Right lobe of liver (tissue), 6 donors: ENCODE data around the gene SYNE1. TPM values are rescaled to one million over a fixed set of nuclear protein-coding genes. Genes with fewer than 3 reads are reported as not detected.

Source experiments
- ATAC-seq, 4 donors: fragments of 200-7000 bp; cut with Tn5 transposase; one replicate each; pipeline ENCODE4 v1.9.1; 2020; ENCODE audit warnings: mild to moderate bottlenecking in 4 of 4, moderate library complexity in 4 of 4
- DNase-seq, 3 donors: peaks; one replicate each; pipeline ENCODE4 v3.0.0-alpha.2; 2020
- H3K27ac ChIP-seq, 3 donors: fragments of 200-600 bp; one replicate each; pipeline ENCODE4 v1.8.0; 2022
- H3K27me3 ChIP-seq, 2 donors: fragments of 200-600 bp; one replicate each; pipeline ENCODE4 v1.8.0; 2022
- H3K36me3 ChIP-seq, 4 donors: fragments of 200-600 bp; sonication (generic) in 1 of 4; one replicate each; pipeline versions ENCODE4 v1.5.1 to v1.8.0; 2017 to 2022; ENCODE audit warnings: control low read depth in 1 of 4
- H3K4me1 ChIP-seq, 4 donors: fragments of 200-600 bp; sonication (generic) in 1 of 4; one replicate each; pipeline versions ENCODE4 v1.5.1 to v1.8.0; 2017 to 2022; ENCODE audit warnings: control low read depth in 1 of 4
- H3K4me3 ChIP-seq, 3 donors: fragments of 200-600 bp; one replicate each; pipeline ENCODE4 v1.8.0; 2022
- H3K9me3 ChIP-seq, 4 donors: fragments of 200-600 bp; sonication (generic) in 1 of 4; one replicate each; pipeline versions ENCODE4 v1.5.1 to v1.8.0; 2017 to 2022; ENCODE audit warnings: control low read depth in 1 of 4
- CTCF ChIP-seq, 4 donors: fragments of 200-600 bp in 3 of 4; fragments of 450-650 bp in 1 of 4; IDR thresholded peaks; one replicate each; pipeline versions ENCODE4 v1.5.1 to v1.8.0; 2016 to 2022; ENCODE audit warnings: antibody characterized with exemption in 4 of 4, mild to moderate bottlenecking in 2 of 4
- POLR2A ChIP-seq: fragments of 450-650 bp; IDR thresholded peaks from one replicate; pipeline ENCODE4 v1.6.1; 2017; ENCODE audit warnings: antibody characterized with exemption, mild to moderate bottlenecking
- WGBS: methylation state at CpG from one replicate; pipeline ENCODE4 v1.1.6; 2018; ENCODE audit warnings: low coverage, low lambda C conversion rate; ENCODE audit not compliant: insufficient coverage; ENCODE audit errors: missing lambda C conversion rate; 5-methylcytosine and 5-hydroxymethylcytosine counted together
- intact Hi-C, 2 donors: fragments of 100-400 bp; cut with DNase I; formaldehyde crosslinking; loops; one replicate each; pipeline versions ENCODE4 v1.11.2 to v1.14.1; 2022
- total RNA-seq, 6 experiments: library from RNA; depleted of rRNA in 2 of 6; stranded (reverse); fragments of >200 nt in 2 of 6; fragmentation: NEBNext Ultra II Directional in 3 of 6; extraction: Animal tissue kit (Norgen Biotek cat#: 25700) in 3 of 6; gene quantifications; one replicate each; pipeline versions ENCODE4 v1.1.0 to v1.2.4, GENCODE V29; 2016 to 2023
- donor health status: DM: no; HTN: yes; CAD: no.
- donor health status: DM: no; HTN: no; CAD: no.
- donor health status: DM: no; HTN: no; CAD: no.
- donor health status: DM: no; HTN: yes; CAD: no.
- donor health status: DM: no; HTN: yes; CAD: no.

Gene SYNE1
- total RNA-seq, 6 experiments from 2014 or later, result 22.8 to 43.2 (median 25.0) TPM

- ATAC-seq, result no peak
- Histone ChIP-seq H3K9me3 (no peaks in the 10 kb centered on the region), H3K27ac (no peak overlapping the region), H3K4me3 (no peak overlapping the region), H3K36me3 (no peaks in the 10 kb centered on the region), H3K4me1 (no peaks in the 10 kb centered on the region), H3K27me3 (no peaks in the 10 kb centered on the region)
- intact Hi-C loops, result no loop called here
- 59% methylated on average over 4 of the region's 4 CpGs for WGBS
- DNase-seq, result no peak
- TF ChIP-seq POLR2A (no peak), CTCF (IDR thresholded peaks at IDR 0.05) (no peak)
Measured at GRCh38 chr6:152457949-152458624, 179.1 kb downstream of the SYNE1 start.

GRCh38 chr6:152454003-152454402 lies 183.2 kb downstream of the SYNE1 start:
- H3K4me1 ChIP-seq, result no peaks in the 10 kb centered on the region
- no peak for TF ChIP-seq CTCF (IDR thresholded peaks at IDR 0.05)
- TF ChIP-seq POLR2A, result no peak
- ATAC-seq (no peak), DNase-seq (no peak)
- WGBS, result 78% methylated on average over 2 of the region's 3 CpGs
- H3K36me3 ChIP-seq, result no peaks in the 10 kb centered on the region
- no peak overlapping the region for H3K27ac ChIP-seq
- no peak overlapping the region for H3K4me3 ChIP-seq
- intact Hi-C loops, result no loop called here
- no peaks in the 10 kb centered on the region for H3K27me3 ChIP-seq
- no peaks in the 10 kb centered on the region for H3K9me3 ChIP-seq

DNA sequence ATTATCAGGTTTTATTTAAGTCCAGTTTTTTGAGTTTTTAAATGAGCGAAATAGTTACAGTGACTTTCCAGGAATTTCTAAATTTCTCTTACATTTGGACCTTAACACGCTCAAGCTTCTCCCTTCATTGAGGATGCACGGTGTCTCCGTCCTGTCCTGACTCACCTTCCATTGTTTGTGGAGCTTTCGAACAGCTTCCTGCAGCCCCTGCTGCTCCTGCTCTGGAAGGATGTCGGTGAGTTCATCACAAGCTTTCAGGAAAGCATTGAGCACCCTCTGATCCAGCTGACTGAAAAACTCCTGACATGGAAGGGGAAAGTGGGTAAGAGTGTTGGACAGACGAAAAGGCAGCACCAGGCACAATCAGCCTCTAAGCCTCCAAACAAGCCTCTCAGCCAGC lies 183.7 kb downstream of the SYNE1 start:
- ATAC-seq, result no peak
- intact Hi-C loops, result no loop called here

GRCh38 chr6:152452639-152453038 lies 184.5 kb downstream of the SYNE1 start:
- H3K4me3 ChIP-seq, result no peak overlapping the region
- intact Hi-C loops, result no loop called here
- DNase-seq, result no peak
- no peaks in the 10 kb centered on the region for H3K27me3 ChIP-seq
- 88% methylated on average over 7 of the region's 7 CpGs for WGBS
- TF ChIP-seq CTCF (IDR thresholded peaks at IDR 0.05) (no peak), POLR2A (no peak)
- no peak for ATAC-seq
- H3K36me3 ChIP-seq, result no peaks in the 10 kb centered on the region
- no peak overlapping the region for H3K27ac ChIP-seq
- no peaks in the 10 kb centered on the region for H3K4me1 ChIP-seq
- no peaks in the 10 kb centered on the region for H3K9me3 ChIP-seq

More for the DNA sequence above, 183.7 kb downstream of the SYNE1 start:
- Histone ChIP-seq H3K36me3 (no peaks in the 10 kb centered on the region), H3K27me3 (no peaks in the 10 kb centered on the region), H3K4me3 (no peak overlapping the region), H3K4me1 (no peaks in the 10 kb centered on the region), H3K27ac (no peak overlapping the region), H3K9me3 (no peaks in the 10 kb centered on the region)
- TF ChIP-seq POLR2A (no peak), CTCF (IDR thresholded peaks at IDR 0.05) (no peak)
- WGBS, result 58% methylated on average over 7 of the region's 7 CpGs
- DNase-seq, result no peak
